Right atrium auricular region (tissue), 2 donors: ENCODE results near the gene NCAPH2. TPM values are rescaled to one million over a fixed set of nuclear protein-coding genes. Genes with fewer than 3 reads are reported as not detected.
"Not testable (repeated sequence)": the region's sequence is repeated elsewhere in the genome, so short reads cannot be mapped to it uniquely, and the experiment has no call there.

Source experiments
- DNase-seq: peaks from one replicate; pipeline ENCODE4 v3.0.0-alpha.2; 2019; ENCODE audit warnings: low spot score
- H3K27ac ChIP-seq, 2 donors: fragments of 200-600 bp; sonication (generic); 1 replicate in 1 of 2; 2 replicates in 1 of 2; pipeline ENCODE4 v1.5.1; 2016 to 2019
- H3K27me3 ChIP-seq, 2 donors: fragments of 200-600 bp; sonication (generic); one replicate each; pipeline versions ENCODE4 v1.5.1 to v1.6.0; 2017 to 2019
- H3K36me3 ChIP-seq: fragments of 200-600 bp; sonication (generic); one replicate; pipeline ENCODE4 v1.5.1; 2016
- H3K4me1 ChIP-seq, 2 donors: fragments of 200-600 bp; sonication (generic); one replicate each; pipeline versions ENCODE4 v1.5.1 to v1.6.0; 2017 to 2019
- H3K4me3 ChIP-seq, 2 donors: fragments of 200-600 bp; sonication (generic); 1 replicate in 1 of 2; 2 replicates in 1 of 2; pipeline ENCODE4 v1.5.1; 2017 to 2019; ENCODE audit warnings: mild to moderate bottlenecking in 1 of 2, moderate library complexity in 1 of 2
- H3K9me3 ChIP-seq, 2 donors: fragments of 200-600 bp; sonication (generic); one replicate each; pipeline ENCODE4 v1.5.1; 2019
- CTCF ChIP-seq, 2 donors: fragments of 200-600 bp; sonication (generic); IDR thresholded peaks; one replicate each; pipeline ENCODE4 v1.5.1; 2019; ENCODE audit warnings: antibody characterized with exemption in 2 of 2
- total RNA-seq, 2 donors: library from RNA; depleted of rRNA; stranded (reverse); fragments of >200 nt; gene quantifications; one replicate each; pipeline ENCODE4 v1.1.0, GENCODE V29; 2016

The NCAPH2 gene
- total RNA-seq, 2 donors from 2014 or later = 19.5 to 33.4 TPM

- Histone ChIP-seq H3K4me3 (no peak overlapping the region), H3K27me3 (peaks cover 0 to 7% of the 10 kb centered on the region in 2 donors), H3K4me1 (peaks cover 0 to 35% of the 10 kb centered on the region in 2 donors), H3K36me3 (no peaks in the 10 kb centered on the region), H3K9me3 (no peaks in the 10 kb centered on the region), H3K27ac (no peak overlapping the region)
- no peak for DNase-seq
- no peak for TF ChIP-seq CTCF (IDR thresholded peaks at IDR 0.05)
Observed at GRCh38 chr22:50535113-50535512, 27.1 kb downstream of the NCAPH2 start.

- Histone ChIP-seq H3K36me3 (no peaks in the 10 kb centered on the region), H3K9me3 (no peaks in the 10 kb centered on the region), H3K4me1 (peaks cover 0 to 24% of the 10 kb centered on the region in 2 donors), H3K27me3 (peaks cover 0 to 4% of the 10 kb centered on the region in 2 donors), H3K4me3 (no peak overlapping the region), H3K27ac (no peak overlapping the region)
- no peak for DNase-seq
- TF ChIP-seq CTCF (IDR thresholded peaks at IDR 0.05) = no peak
Observed at GRCh38 chr22:50536226-50536625, 28.2 kb downstream of the NCAPH2 start.

- no peaks in the 10 kb centered on the region for H3K27me3 ChIP-seq
- DNase-seq = no peak
- TF ChIP-seq CTCF (IDR thresholded peaks at IDR 0.05) = no peak
- H3K27ac ChIP-seq = peak overlapping the region; percentile 20 to 78
- no peaks in the 10 kb centered on the region for H3K9me3 ChIP-seq
- H3K4me3 ChIP-seq = no peak overlapping the region
- no peaks in the 10 kb centered on the region for H3K36me3 ChIP-seq
- H3K4me1 ChIP-seq = peaks cover 0 to 9% of the 10 kb centered on the region in 2 donors
Observed at GRCh38 chr22:50537765-50538164, 29.7 kb downstream of the NCAPH2 start.

- TF ChIP-seq CTCF (IDR thresholded peaks at IDR 0.05) = no peak
- Histone ChIP-seq H3K9me3 (no peaks in the 10 kb centered on the region), H3K4me3 (no peak overlapping the region), H3K4me1 (peaks cover 0 to 21% of the 10 kb centered on the region in 2 donors), H3K27ac (peak overlapping the region in 1 of 2 donors; percentile 85), H3K36me3 (no peaks in the 10 kb centered on the region), H3K27me3 (no peaks in the 10 kb centered on the region)
- DNase-seq = no peak
Observed at GRCh38 chr22:50540381-50540780, 32.4 kb downstream of the NCAPH2 start.

GRCh38 chr22:50541667-50542026 lies 33.6 kb downstream of the NCAPH2 start:
- not testable (repeated sequence) for H3K27me3 ChIP-seq, H3K4me3 ChIP-seq, H3K9me3 ChIP-seq, H3K36me3 ChIP-seq
- Histone ChIP-seq H3K27ac (peak overlapping the region; percentile 46 to 52), H3K4me1 (peaks cover 0 to 21% of the 10 kb centered on the region in 2 donors)
- DNase-seq = peak; percentile 77

- no peak overlapping the region for H3K4me3 ChIP-seq
- no peak for TF ChIP-seq CTCF (IDR thresholded peaks at IDR 0.05)
- no peaks in the 10 kb centered on the region for H3K36me3 ChIP-seq
- H3K27me3 ChIP-seq = peaks cover 0 to 10% of the 10 kb centered on the region in 2 donors
- no peak for DNase-seq
- H3K9me3 ChIP-seq = no peaks in the 10 kb centered on the region
- no peak overlapping the region for H3K27ac ChIP-seq
- peaks cover 0 to 21% of the 10 kb centered on the region in 2 donors for H3K4me1 ChIP-seq
Observed at GRCh38 chr22:50542416-50542927, 34.4 kb downstream of the NCAPH2 start.
